RWPE1 (cell line): ENCODE data around the gene ABCA1.
A peak's percentile ranks its signal among the peaks of the same experiment; 100 is the strongest.
"Not testable (repeated sequence)": the region's sequence is repeated elsewhere in the genome, so short reads cannot be mapped to it uniquely, and the experiment has no call there.

Experiments used
- CTCF ChIA-PET: fragments of 350-600 bp; sonication (Branson Sonifier 250); formaldehyde crosslinking; extraction: SDS; loops from one replicate; lab custom pipeline; 2021; lab: Yijun Ruan, JAX
- POLR2A ChIA-PET: fragments of 400-600 bp; formaldehyde crosslinking; extraction: SDS; loops from one replicate; lab custom pipeline; 2020; ENCODE audit warnings: antibody characterized with exemption; ENCODE audit not compliant: low non-redundant PET; lab: Yijun Ruan, JAX
- DNase-seq: peaks from one replicate; pipeline ENCODE4 v3.0.0; 2012; ENCODE audit warnings: low spot score
- H3K27ac ChIP-seq: fragments of 450-650 bp; 2 replicates; pipeline ENCODE4 v1.5.1; 2017
- TF ChIP-seq, protein P1 (sequence below): fragments of 450-650 bp; conservative IDR thresholded peaks from 2 replicates; pipeline ENCODE4 v1.5.1; 2017; ENCODE audit warnings: low read depth, mild to moderate bottlenecking

Gene ABCA1

DNA sequence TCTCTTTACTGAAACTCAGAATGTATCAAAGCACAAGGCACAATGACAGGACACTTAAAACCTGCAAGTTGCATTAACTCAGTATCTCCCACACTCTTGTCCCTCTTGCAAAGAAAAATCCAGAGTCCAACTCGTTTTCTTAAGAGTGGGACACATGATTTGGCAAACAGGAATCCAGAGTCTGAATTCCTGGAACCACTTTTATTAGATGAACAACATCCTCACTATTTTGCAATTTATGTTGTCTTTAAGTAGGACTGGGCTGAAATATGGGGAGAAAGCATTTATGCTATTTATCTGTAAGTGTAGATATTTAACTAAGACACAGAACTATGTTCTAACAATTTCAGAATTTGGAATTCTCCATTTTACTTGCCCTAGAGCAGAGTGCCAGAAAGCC, 69.1 kb downstream of the ABCA1 start:
- no peak for DNase-seq
- ChIA-PET CTCF (interaction anchor here (0.6 kb wide), 1 partner anchor 23 kb away, joined by 3 read pairs; no protein-coding TSS in a partner anchor), POLR2A (no interaction called here)
- TF ChIP-seq, protein P1, sequence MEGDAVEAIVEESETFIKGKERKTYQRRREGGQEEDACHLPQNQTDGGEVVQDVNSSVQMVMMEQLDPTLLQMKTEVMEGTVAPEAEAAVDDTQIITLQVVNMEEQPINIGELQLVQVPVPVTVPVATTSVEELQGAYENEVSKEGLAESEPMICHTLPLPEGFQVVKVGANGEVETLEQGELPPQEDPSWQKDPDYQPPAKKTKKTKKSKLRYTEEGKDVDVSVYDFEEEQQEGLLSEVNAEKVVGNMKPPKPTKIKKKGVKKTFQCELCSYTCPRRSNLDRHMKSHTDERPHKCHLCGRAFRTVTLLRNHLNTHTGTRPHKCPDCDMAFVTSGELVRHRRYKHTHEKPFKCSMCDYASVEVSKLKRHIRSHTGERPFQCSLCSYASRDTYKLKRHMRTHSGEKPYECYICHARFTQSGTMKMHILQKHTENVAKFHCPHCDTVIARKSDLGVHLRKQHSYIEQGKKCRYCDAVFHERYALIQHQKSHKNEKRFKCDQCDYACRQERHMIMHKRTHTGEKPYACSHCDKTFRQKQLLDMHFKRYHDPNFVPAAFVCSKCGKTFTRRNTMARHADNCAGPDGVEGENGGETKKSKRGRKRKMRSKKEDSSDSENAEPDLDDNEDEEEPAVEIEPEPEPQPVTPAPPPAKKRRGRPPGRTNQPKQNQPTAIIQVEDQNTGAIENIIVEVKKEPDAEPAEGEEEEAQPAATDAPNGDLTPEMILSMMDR, result no peak
- no peak overlapping the region for H3K27ac ChIP-seq

DNA sequence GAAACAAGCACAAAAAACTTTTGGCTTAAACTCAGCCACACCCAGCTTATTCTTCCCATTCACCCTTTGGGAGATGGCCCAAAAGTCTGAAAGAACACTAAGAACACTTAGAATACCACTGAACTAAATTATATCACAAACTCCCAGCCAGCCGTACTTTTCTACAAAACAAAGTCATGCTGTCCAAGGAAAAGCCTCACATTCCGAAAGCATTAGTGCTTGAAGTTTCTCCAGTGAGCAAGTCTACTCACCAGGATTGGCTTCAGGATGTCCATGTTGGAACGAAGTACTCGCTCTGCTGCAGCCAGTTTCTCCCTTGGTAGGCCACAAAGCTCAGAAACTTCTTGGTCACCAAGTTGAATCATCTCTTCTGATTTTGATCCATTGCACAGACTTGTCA, 69.7 kb downstream of the ABCA1 start:
- CTCF ChIA-PET, result no interaction called here
- H3K27ac ChIP-seq, result no peak overlapping the region
- TF ChIP-seq, protein P1, result no peak
- POLR2A ChIA-PET, result no interaction called here
- DNase-seq, result no peak

DNA sequence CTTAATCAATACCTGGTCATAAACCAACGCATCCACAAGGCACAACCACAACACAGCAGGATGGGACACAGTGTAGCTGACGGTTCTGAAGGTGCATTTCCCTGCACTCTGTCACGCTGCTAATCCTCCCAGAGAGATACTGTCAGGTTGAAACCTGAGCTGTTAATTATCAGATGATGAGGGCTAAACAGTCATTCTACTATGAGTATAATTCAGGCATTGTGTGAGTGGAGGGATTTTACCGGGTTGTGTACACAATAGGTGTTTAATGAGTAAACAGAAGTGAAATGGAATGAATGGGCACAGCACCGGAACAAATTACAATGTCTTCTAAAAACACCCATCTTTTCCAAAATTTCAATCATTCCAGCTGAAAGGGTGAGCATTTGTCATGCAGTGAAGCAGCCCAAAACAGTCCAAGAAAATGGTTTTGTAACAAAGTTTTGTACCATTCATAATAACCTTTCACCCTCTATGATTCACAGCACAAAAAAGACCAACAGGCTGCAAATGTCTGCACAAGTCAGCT, 71.5 kb downstream of the ABCA1 start:
- TF ChIP-seq, protein P1, result no peak
- ChIA-PET CTCF (no interaction called here), POLR2A (interaction anchor here (0.6 kb wide), 1 partner anchor 12 kb away, joined by 5 read pairs; no protein-coding TSS in a partner anchor)
- H3K27ac ChIP-seq, result no peak overlapping the region
- no peak for DNase-seq

DNA sequence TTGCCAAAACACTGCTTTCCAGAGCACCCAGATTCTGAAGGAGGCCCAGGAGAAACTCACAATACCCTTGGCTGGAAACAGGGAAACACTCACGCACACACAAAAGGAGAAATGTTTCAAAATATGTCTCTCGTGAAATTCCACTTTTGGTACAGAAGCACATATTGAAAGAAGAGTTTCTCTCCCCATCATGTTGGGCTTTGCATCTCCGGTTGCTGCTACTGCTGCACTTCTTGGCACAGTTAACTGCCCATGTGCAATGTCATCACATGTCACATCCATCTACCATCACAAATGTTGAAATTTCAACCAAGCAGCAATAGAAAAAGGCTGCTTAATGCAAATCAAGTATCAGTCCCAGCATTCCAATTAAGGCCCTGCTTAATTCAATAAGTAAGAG, 72.1 kb downstream of the ABCA1 start:
- ChIA-PET CTCF (no interaction called here), POLR2A (interaction anchor here (0.6 kb wide), 1 partner anchor 13 kb away, joined by 5 read pairs; no protein-coding TSS in a partner anchor)
- no peak overlapping the region for H3K27ac ChIP-seq
- DNase-seq, result no peak
- TF ChIP-seq, protein P1, result no peak

DNA sequence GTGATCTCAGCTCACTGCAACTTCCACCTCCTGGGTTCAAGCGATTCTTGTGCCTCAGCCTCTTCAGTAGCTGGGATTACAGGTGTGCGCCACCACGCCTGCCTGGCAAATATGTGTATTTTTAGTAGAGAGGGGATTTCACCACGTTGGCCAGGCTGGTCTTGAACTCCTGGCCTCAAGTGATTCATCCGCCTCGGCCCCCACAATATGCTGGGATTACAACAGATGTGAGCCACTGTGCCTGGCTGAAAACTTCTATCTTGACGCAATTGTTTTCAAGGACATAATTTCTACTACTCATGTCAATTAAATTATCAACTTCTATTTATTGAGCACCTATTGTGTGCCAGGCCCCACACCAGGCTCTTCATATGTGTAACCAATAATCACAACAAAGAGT, 72.7 kb downstream of the ABCA1 start:
- CTCF ChIA-PET, result interaction anchor here (0.8 kb wide), 1 partner anchor 307 kb away, joined by 3 read pairs; no protein-coding TSS in a partner anchor
- POLR2A ChIA-PET, DNase-seq: not testable (repeated sequence)
- peak overlapping the region; percentile 80 for H3K27ac ChIP-seq

DNA sequence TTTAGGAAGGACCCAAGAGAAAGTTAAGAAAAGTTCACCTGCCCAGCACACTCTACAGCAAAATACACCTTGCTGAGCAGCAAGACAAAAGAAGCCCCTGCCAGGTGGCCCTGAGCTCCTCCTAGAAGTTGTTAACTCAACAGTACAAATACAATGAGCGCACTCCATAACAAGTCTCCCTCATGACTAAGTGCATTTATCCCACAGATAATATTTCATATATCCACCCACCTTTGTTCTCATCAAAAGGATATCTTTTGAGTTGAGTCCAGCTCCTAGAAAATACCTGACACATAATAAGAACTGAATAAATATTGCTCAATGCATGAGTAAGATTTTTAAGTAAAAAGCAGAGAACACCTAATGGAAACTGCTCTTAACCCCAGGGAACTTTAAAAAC, 73.3 kb downstream of the ABCA1 start:
- peak; percentile 93 for DNase-seq
- ChIA-PET CTCF (interaction anchor here (0.8 to 1.0 kb wide), 2 partner anchors 9 to 308 kb away, joined by 3 read pairs; no protein-coding TSS in a partner anchor), POLR2A (no interaction called here)
- H3K27ac ChIP-seq, result peak overlapping the region; percentile 80
- TF ChIP-seq, protein P1, result no peak

DNA sequence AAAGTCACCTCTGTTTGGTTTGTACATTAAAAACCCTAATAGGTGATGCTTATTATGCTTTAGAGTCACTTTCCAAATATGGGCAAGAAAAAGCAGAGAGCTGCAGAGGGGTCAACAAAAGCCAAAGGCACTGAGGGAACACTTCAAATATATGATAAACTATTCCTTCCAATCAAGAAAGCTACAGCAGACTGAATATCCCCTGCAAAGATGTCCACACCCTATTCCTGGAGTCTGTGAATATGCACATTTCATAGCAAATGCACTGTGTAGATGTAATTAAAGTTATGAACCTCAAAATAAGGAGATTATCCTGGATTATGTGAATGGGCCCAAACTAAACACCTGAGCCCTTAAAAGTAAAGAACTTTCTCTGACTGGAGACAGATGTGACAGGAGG, 74.3 kb downstream of the ABCA1 start:
- POLR2A ChIA-PET, result no interaction called here
- no peak overlapping the region for H3K27ac ChIP-seq
- DNase-seq, result no peak
- CTCF ChIA-PET, result no interaction called here
- TF ChIP-seq, protein P1, result no peak
